Natural killer cell (primary cell): Measurements from ENCODE around the gene SETBP1. TPM values are rescaled to one million over a fixed set of nuclear protein-coding genes. Genes with fewer than 3 reads are reported as not detected.

Experiments
- ATAC-seq, 3 donors: fragments of 150-1000 bp in 2 of 3; fragments of 200-7000 bp in 1 of 3; cut with Tn5 transposase; 1 replicate in 1 of 3; 2 replicates in 2 of 3; pipeline ENCODE4 v1.10.0; 2021; ENCODE audit warnings: mild to moderate bottlenecking in 2 of 3, moderate library complexity in 2 of 3
- DNase-seq, 2 donors: peaks; one replicate each; pipeline versions ENCODE4 v3.0.0 to v3.0.0-alpha.2; 2013 to 2021; ENCODE audit warnings: mixed read lengths in 1 of 2
- H3K27ac ChIP-seq: one replicate; pipeline ENCODE4 v1.5.1; 2013; ENCODE audit warnings: mild to moderate bottlenecking, low read length
- H3K27me3 ChIP-seq: one replicate; pipeline ENCODE4 v1.6.1; 2013; ENCODE audit warnings: low read length; ENCODE audit not compliant: control insufficient read depth, insufficient read depth
- H3K36me3 ChIP-seq: one replicate; pipeline ENCODE4 v1.6.1; 2013; ENCODE audit warnings: low read length; ENCODE audit not compliant: control insufficient read depth, insufficient read depth
- H3K4me1 ChIP-seq: one replicate; pipeline ENCODE4 v1.6.1; 2013; ENCODE audit warnings: low read length; ENCODE audit not compliant: control insufficient read depth, insufficient read depth
- H3K4me3 ChIP-seq: one replicate; pipeline ENCODE4 v1.5.1; 2013; ENCODE audit warnings: low read length
- H3K9me3 ChIP-seq: one replicate; pipeline ENCODE4 v1.6.1; 2013; ENCODE audit warnings: low read length; ENCODE audit not compliant: control insufficient read depth, insufficient read depth
- H3K27ac Mint-ChIP-seq, 2 donors: one replicate each; pipeline ENCODE4 v1.8.0; 2022; ENCODE audit warnings: mild to moderate bottlenecking in 2 of 2, mixed read lengths in 2 of 2, moderate library complexity in 1 of 2
- H3K27me3 Mint-ChIP-seq, 2 donors: one replicate each; pipeline ENCODE4 v1.8.0; 2022; ENCODE audit warnings: low read depth in 2 of 2, mixed read lengths in 2 of 2
- H3K36me3 Mint-ChIP-seq: one replicate; pipeline ENCODE4 v1.8.0; 2022; ENCODE audit warnings: mixed read lengths
- H3K4me1 Mint-ChIP-seq, 2 donors: one replicate each; pipeline ENCODE4 v1.8.0; 2022; ENCODE audit warnings: mixed read lengths in 2 of 2
- H3K4me3 Mint-ChIP-seq: one replicate; pipeline ENCODE4 v1.8.0; 2022; ENCODE audit warnings: mild to moderate bottlenecking, moderate library complexity, mixed read lengths
- H3K9me3 Mint-ChIP-seq, 2 donors: one replicate each; pipeline ENCODE4 v1.8.0; 2022; ENCODE audit warnings: mixed read lengths in 2 of 2
- CTCF ChIP-seq: fragments of 200-600 bp; IDR thresholded peaks from one replicate; pipeline ENCODE4 v1.8.0; 2022; ENCODE audit warnings: antibody characterized with exemption
- WGBS: methylation state at CpG from one replicate; pipeline ENCODE4 v1.1.7; 2013; ENCODE audit warnings: missing lambda C conversion rate; ENCODE audit not compliant: insufficient coverage; 5-methylcytosine and 5-hydroxymethylcytosine counted together
- intact Hi-C: fragments of 100-400 bp; cut with micrococcal nuclease; formaldehyde crosslinking; loops from one replicate; pipeline ENCODE4 v1.14.2; 2022
- total RNA-seq, 4 donors: library from RNA; stranded (reverse); fragments of 120-200 nt in 1 of 4; gene quantifications; one replicate each; pipeline versions ENCODE4 v1.2.3 to v1.2.4, GENCODE V29; 2013 to 2022

SETBP1 gene
- total RNA-seq, 3 donors from 2014 or later (not counting 1 experiment from before 2014, with no cell fraction given), result 36.0 to 46.6 (median 41.2) TPM

DNA sequence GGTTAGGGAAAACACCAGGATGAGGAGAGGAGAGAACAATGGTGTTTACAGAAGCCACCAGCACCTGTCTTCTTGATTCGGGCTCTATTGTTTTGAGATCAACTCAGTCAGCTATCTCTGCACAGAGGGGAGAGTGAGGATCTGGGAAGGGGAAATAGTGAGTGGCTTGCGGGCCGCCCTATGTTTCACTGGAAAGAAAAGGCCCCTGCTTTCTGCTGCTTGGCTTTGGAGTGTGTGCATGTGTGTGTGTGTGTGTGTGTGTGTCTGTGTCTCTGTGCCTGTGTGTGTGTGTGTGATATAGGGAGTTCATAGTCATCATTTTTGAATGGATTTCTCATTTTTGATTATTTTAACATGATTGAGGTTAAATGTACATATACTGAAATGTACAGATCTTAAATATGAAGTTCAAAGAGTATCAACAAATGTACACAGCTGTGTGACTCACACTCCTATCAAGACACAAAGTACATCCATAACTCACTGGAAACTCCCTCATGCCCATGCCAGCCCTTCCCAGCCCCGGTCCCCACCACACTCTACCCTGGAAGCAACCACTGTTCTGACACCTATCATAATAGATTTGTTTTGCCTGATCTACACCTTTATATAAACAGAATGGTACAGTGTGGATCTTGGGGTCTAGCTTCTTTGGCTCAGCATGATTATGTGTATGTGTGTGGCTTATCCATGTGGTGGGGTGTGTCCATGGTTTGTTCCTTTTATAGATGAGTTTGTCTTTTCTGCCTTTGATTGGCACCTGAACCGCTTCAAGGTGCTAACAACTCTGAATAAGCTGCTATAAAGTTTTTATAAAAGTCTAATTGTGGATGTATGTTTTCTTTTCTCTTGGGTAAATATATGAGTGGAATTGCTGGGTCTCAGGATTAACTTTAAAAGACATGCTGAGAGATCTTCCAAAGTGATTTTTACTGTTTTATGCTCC, 258.3 kb downstream of the SETBP1 start:
- no peak overlapping the region for H3K4me3 Mint-ChIP-seq
- DNase-seq (no peak), ATAC-seq (peak in 1 of 3 donors; percentile 21)
- H3K27ac ChIP-seq, result no peak overlapping the region
- H3K9me3 ChIP-seq, result no peaks in the 10 kb centered on the region
- intact Hi-C loops, result no loop called here
- H3K27ac Mint-ChIP-seq, result no peak overlapping the region
- no peak for TF ChIP-seq CTCF
- no peaks in the 10 kb centered on the region for H3K4me1 ChIP-seq
- no peak overlapping the region for H3K4me3 ChIP-seq
- H3K27me3 Mint-ChIP-seq, result no peaks in the 10 kb centered on the region
- peaks cover 19 to 24% of the 10 kb centered on the region in 2 donors for H3K4me1 Mint-ChIP-seq
- 96% methylated on average over 5 of the region's 5 CpGs for WGBS
- H3K36me3 ChIP-seq, result no peaks in the 10 kb centered on the region
- H3K36me3 Mint-ChIP-seq, result no peaks in the 10 kb centered on the region
- no peaks in the 10 kb centered on the region for H3K9me3 Mint-ChIP-seq
- no peaks in the 10 kb centered on the region for H3K27me3 ChIP-seq

DNA sequence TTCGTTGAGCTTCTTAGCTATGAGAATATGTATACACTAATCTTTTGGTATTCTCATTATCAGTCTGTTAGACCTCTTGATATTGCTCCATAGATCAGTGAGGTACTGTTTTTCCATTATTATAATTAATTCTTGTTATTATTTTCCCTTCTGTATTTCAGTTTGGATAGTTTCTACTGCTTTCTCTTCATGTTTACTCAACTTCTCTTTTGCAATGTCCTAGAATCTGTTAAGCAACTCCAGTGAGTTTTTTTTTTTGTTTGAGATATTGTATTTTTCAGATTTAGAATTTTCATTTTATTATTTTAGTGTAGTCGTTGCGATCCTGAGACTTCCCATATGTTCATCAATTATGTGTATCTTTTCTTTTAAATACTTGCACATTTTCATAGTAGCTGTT, 260.8 kb downstream of the SETBP1 start:
- no peaks in the 10 kb centered on the region for H3K36me3 Mint-ChIP-seq
- no peak for TF ChIP-seq CTCF
- ATAC-seq (no peak), DNase-seq (no peak)
- no peak overlapping the region for H3K4me3 Mint-ChIP-seq
- H3K27me3 ChIP-seq, result no peaks in the 10 kb centered on the region
- no peaks in the 10 kb centered on the region for H3K9me3 ChIP-seq
- no peaks in the 10 kb centered on the region for H3K27me3 Mint-ChIP-seq
- no peak overlapping the region for H3K27ac ChIP-seq
- H3K4me1 Mint-ChIP-seq, result peaks cover 23 to 27% of the 10 kb centered on the region in 2 donors
- H3K4me1 ChIP-seq, result no peaks in the 10 kb centered on the region
- no CpG with 5 or more reads among the region's 3 CpGs for WGBS
- intact Hi-C loops, result no loop called here
- no peak overlapping the region for H3K4me3 ChIP-seq
- no peak overlapping the region for H3K27ac Mint-ChIP-seq
- no peaks in the 10 kb centered on the region for H3K36me3 ChIP-seq
- no peaks in the 10 kb centered on the region for H3K9me3 Mint-ChIP-seq

GRCh38 chr18:44942073-44942472, 261.4 kb downstream of the SETBP1 start:
- Mint-ChIP-seq H3K27ac (no peak overlapping the region), H3K4me1 (peaks cover 23 to 27% of the 10 kb centered on the region in 2 donors), H3K4me3 (no peak overlapping the region), H3K36me3 (no peaks in the 10 kb centered on the region), H3K27me3 (no peaks in the 10 kb centered on the region), H3K9me3 (no peaks in the 10 kb centered on the region)
- Histone ChIP-seq H3K4me1 (no peaks in the 10 kb centered on the region), H3K27me3 (no peaks in the 10 kb centered on the region), H3K4me3 (no peak overlapping the region), H3K27ac (no peak overlapping the region), H3K36me3 (no peaks in the 10 kb centered on the region), H3K9me3 (no peaks in the 10 kb centered on the region)
- ATAC-seq, result no peak
- intact Hi-C loops, result no loop called here
- no peak for TF ChIP-seq CTCF
- no peak for DNase-seq
- 100% methylated on average over 2 of the region's 2 CpGs for WGBS
